ENCODE data around the gene NTRK2.

The NTRK2 gene

DNA sequence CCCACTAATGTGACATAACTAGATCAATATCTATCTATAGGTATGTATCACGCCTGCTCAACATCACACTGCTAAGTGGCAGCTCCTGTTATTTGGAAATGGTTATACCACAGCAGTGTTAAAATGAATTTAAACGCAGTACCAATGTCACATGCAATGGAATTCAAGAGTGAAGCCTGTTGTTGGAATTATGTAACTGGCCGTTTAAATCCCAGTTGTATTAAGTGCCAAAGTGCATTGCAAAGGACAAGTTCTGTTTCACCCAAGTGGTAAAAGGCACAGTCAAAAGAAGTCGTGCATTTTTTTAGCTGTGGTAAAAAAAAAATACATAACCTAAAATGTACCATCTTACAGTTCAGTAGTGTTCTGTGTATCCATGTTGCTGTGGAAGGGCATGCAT lies 4.3 kb downstream of the NTRK2 start:
- no peak overlapping the region for H3K4me2 ChIP-seq
- no peaks in the 10 kb centered on the region for H3K36me3 ChIP-seq
- no peak overlapping the region for H3K9ac ChIP-seq
- peaks cover 0 to 15% (median 11%) of the 10 kb centered on the region in 10 experiments; a peak in 15 of 20 replicates for H3K4me1 ChIP-seq
- H4K20me1 ChIP-seq = no peaks in the 10 kb centered on the region
- TF ChIP-seq Cebpa-rat (IDR thresholded peaks at IDR 0.05) = no peak
- peaks cover 15 to 21% (median 18%) of the 10 kb centered on the region in 11 experiments for H3K9me3 ChIP-seq (replicated peaks in 1 of 11)
- no peak overlapping the region for H3K27ac ChIP-seq
- H3K27me3 ChIP-seq = peaks cover 0 to 22% (median 10%) of the 10 kb centered on the region in 11 experiments; a peak in 15 of 22 replicates
- H3K4me3 ChIP-seq = no peak overlapping the region

DNA sequence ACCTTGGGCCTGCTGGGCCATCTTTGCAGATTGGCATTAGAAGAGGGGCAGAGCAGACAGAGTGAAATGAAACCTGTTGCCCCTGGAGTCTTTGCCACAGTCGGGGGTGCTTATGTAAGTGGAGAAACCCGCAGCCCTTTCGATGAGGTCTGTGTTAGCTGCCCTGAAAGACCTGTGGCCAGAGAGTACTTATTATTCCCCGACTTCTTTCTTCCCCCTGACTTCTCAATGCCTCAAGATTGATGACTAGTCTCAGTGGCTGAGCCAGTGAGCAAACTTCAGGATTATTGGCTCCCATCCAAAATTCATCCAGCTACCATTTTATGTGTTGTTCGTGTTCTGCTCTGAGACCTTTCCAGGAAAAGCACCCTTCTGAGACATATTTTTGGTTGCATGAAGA lies 7.6 kb downstream of the NTRK2 start:
- no peaks in the 10 kb centered on the region for H3K27me3 ChIP-seq
- H3K4me2 ChIP-seq = peak overlapping the region in 8 of 11 experiments; percentile 19 to 70 (median 50); a peak in 16 of 22 replicates
- no peaks in the 10 kb centered on the region for H3K9me3 ChIP-seq (replicated peaks in 1 of 11)
- no peak for TF ChIP-seq Cebpa-rat (IDR thresholded peaks at IDR 0.05)
- no peak overlapping the region for H3K27ac ChIP-seq
- H4K20me1 ChIP-seq = no peaks in the 10 kb centered on the region
- H3K36me3 ChIP-seq = no peaks in the 10 kb centered on the region
- no peak overlapping the region for H3K4me3 ChIP-seq
- no peak overlapping the region for H3K9ac ChIP-seq
- H3K4me1 ChIP-seq = peaks cover 0 to 30% (median 20%) of the 10 kb centered on the region in 10 experiments; a peak in 13 of 20 replicates

DNA sequence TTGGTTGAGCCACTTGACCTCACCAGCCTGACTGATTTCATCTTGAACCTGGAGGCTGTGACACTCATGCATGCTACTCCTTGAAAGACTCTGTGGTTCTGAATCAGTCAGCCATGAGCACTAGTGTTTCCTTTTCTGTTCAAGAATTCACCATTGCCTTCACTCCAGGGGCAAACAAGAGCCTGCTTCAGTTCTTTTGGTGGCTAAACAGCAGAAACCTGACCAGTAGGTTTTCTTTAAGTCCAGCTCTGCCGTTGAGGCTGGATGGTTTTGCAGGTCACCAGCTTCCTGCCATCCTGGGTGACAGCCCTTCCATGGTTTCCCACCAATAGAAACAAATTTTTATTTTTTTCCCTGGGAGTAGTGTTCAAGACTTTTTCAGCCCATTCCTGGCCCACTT lies 10.0 kb downstream of the NTRK2 start:
- Histone ChIP-seq H3K4me3 (no peak overlapping the region), H4K20me1 (no peaks in the 10 kb centered on the region), H3K9ac (no peak overlapping the region), H3K9me3 (replicated peaks in 1 of 11) (no peaks in the 10 kb centered on the region), H3K36me3 (no peaks in the 10 kb centered on the region), H3K27ac (no peak overlapping the region), H3K27me3 (no peaks in the 10 kb centered on the region), H3K4me2 (peak overlapping the region in 8 of 11 experiments; percentile 39 to 71 (median 57); a peak in 16 of 22 replicates), H3K4me1 (peaks cover 0 to 30% (median 20%) of the 10 kb centered on the region in 10 experiments; a peak in 13 of 20 replicates)
- TF ChIP-seq Cebpa-rat (IDR thresholded peaks at IDR 0.05) = no peak

GRCh38 chr9:84681516-84682285 lies 12.2 kb downstream of the NTRK2 start:
- Histone ChIP-seq H3K4me1 (peaks cover 0 to 30% (median 20%) of the 10 kb centered on the region in 10 experiments; a peak in 13 of 20 replicates), H3K27ac (no peak overlapping the region), H3K4me2 (no peak overlapping the region), H4K20me1 (no peaks in the 10 kb centered on the region), H3K36me3 (no peaks in the 10 kb centered on the region), H3K27me3 (no peaks in the 10 kb centered on the region), H3K4me3 (no peak overlapping the region), H3K9me3 (replicated peaks in 1 of 11) (no peaks in the 10 kb centered on the region), H3K9ac (no peak overlapping the region)
- no peak for TF ChIP-seq Cebpa-rat (IDR thresholded peaks at IDR 0.05)

- no peak overlapping the region for H3K27ac ChIP-seq
- H3K4me1 ChIP-seq = no peaks in the 10 kb centered on the region; a peak in 1 of 20 replicates
- H3K4me2 ChIP-seq = no peak overlapping the region
- no peaks in the 10 kb centered on the region for H4K20me1 ChIP-seq
- H3K4me3 ChIP-seq = no peak overlapping the region
- H3K36me3 ChIP-seq = no peaks in the 10 kb centered on the region
- H3K27me3 ChIP-seq = no peaks in the 10 kb centered on the region
- H3K9ac ChIP-seq = no peak overlapping the region
- no peak for TF ChIP-seq Cebpa-rat (IDR thresholded peaks at IDR 0.05)
- H3K9me3 ChIP-seq (replicated peaks in 1 of 11) = no peaks in the 10 kb centered on the region
These were observed 16.5 kb downstream of the NTRK2 start for GRCh38 chr9:84686068-84686467.

DNA sequence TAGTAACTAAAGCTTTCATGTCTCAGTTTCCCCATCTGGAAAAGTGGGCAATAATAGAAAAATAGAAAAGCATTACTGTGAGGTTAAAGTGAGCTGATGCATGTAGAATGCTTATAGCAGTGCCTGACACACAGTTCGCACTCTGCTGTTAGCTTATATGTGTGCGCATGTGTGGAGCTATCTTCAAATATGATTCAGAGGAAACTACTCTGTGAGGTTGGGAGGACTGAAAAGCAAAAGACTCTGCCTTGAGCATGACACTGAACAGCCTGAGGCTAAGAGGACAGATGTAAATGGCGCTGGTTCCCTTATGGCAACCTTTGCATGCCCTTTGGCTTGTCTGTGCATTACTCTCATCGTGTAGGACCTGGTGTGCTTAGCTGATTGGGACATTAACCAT lies 19.4 kb downstream of the NTRK2 start:
- H3K4me3 ChIP-seq = no peak overlapping the region
- no peaks in the 10 kb centered on the region for H3K36me3 ChIP-seq
- H3K4me2 ChIP-seq = no peak overlapping the region
- no peak for TF ChIP-seq Cebpa-rat (IDR thresholded peaks at IDR 0.05)
- no peaks in the 10 kb centered on the region for H3K27me3 ChIP-seq
- H3K4me1 ChIP-seq = no peaks in the 10 kb centered on the region
- no peaks in the 10 kb centered on the region for H3K9me3 ChIP-seq (replicated peaks in 1 of 11)
- H3K9ac ChIP-seq = no peak overlapping the region
- no peak overlapping the region for H3K27ac ChIP-seq
- H4K20me1 ChIP-seq = no peaks in the 10 kb centered on the region

- Histone ChIP-seq H3K4me3 (no peak overlapping the region), H3K4me2 (no peak overlapping the region), H3K9ac (no peak overlapping the region), H3K27me3 (0 out of 22 replicates have a peak, but pooled peaks cover 0 to 3% (median 0%) of the 10 kb centered on the region in 11 experiments), H3K27ac (no peak overlapping the region), H3K9me3 (replicated peaks in 1 of 11) (no peaks in the 10 kb centered on the region), H3K36me3 (no peaks in the 10 kb centered on the region), H4K20me1 (no peaks in the 10 kb centered on the region), H3K4me1 (no peaks in the 10 kb centered on the region)
- TF ChIP-seq Cebpa-rat (IDR thresholded peaks at IDR 0.05) = no peak
These were observed 22.1 kb downstream of the NTRK2 start for GRCh38 chr9:84691634-84692033.

DNA sequence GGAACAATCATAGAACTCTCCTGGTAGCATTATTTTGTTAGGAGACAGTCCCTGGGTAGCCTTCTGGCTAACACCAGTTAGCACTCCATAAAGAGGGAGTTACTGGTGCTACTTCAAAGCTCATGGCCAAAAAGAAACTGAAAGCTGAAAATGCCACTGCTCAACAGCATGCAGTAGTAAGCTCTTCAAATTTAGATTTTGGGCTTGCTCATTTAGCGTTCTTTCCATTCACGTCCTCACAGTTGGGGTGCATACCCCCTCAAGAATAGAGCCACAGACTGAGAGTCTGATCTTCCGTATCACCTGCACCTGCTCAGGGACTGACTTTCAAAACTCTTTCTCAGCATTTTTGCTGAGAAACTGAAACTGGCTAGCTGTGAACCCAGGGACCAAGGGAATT lies 24.7 kb downstream of the NTRK2 start:
- Histone ChIP-seq H3K36me3 (no peaks in the 10 kb centered on the region), H3K27me3 (peaks cover 0 to 10% (median 0%) of the 10 kb centered on the region in 11 experiments; a peak in 2 of 22 replicates), H3K4me2 (no peak overlapping the region), H3K9me3 (replicated peaks in 1 of 11) (no peaks in the 10 kb centered on the region), H3K9ac (no peak overlapping the region), H3K4me3 (no peak overlapping the region), H4K20me1 (0 out of 22 replicates have a peak, but pooled peaks cover 0 to 4% (median 0%) of the 10 kb centered on the region in 11 experiments), H3K4me1 (no peaks in the 10 kb centered on the region), H3K27ac (no peak overlapping the region)
- TF ChIP-seq Cebpa-rat (IDR thresholded peaks at IDR 0.05) = no peak

- Histone ChIP-seq H3K27me3 (peaks cover 0 to 32% (median 0%) of the 10 kb centered on the region in 11 experiments; a peak in 6 of 22 replicates), H3K4me2 (no peak overlapping the region), H3K4me1 (peaks cover 0 to 5% (median 0%) of the 10 kb centered on the region in 10 experiments; a peak in 1 of 20 replicates), H3K9ac (no peak overlapping the region), H4K20me1 (0 out of 22 replicates have a peak, but pooled peaks cover 0 to 4% (median 0%) of the 10 kb centered on the region in 11 experiments), H3K27ac (no peak overlapping the region), H3K36me3 (no peaks in the 10 kb centered on the region), H3K9me3 (replicated peaks in 1 of 11) (no peaks in the 10 kb centered on the region), H3K4me3 (no peak overlapping the region)
- no peak for TF ChIP-seq Cebpa-rat (IDR thresholded peaks at IDR 0.05)
These were observed 27.5 kb downstream of the NTRK2 start for GRCh38 chr9:84697042-84697441.

Data from BLaER1 treated with 17β-estradiol and CSF1 and Interleukin-3, amounts not matched to agents 10 nM and 100 nM (cell line).